Left forelimb (tissue), 1 donor: ENCODE results near the gene FNBP1.

Experiments used
- DNase-seq: peaks from one replicate; pipeline ENCODE4 v3.0.0-alpha.2; 2018; ENCODE audit warnings: low spot score

The FNBP1 gene

GRCh38 chr9:129854588-129855110 lies 188.3 kb downstream of the FNBP1 start:
- DNase-seq, result no peak

GRCh38 chr9:129853614-129854013 lies 189.4 kb downstream of the FNBP1 start:
- no peak for DNase-seq

- no peak for DNase-seq
These were observed 190.4 kb downstream of the FNBP1 start for GRCh38 chr9:129852579-129852978.

- no peak for DNase-seq
These were observed 191.2 kb downstream of the FNBP1 start for GRCh38 chr9:129851821-129852220.

- DNase-seq, result no peak
These were observed 192.0 kb downstream of the FNBP1 start for GRCh38 chr9:129850821-129851550.

- DNase-seq, result no peak
These were observed 193.1 kb downstream of the FNBP1 start for GRCh38 chr9:129849901-129850300.

GRCh38 chr9:129848712-129849441 lies 194.1 kb downstream of the FNBP1 start:
- DNase-seq, result no peak

GRCh38 chr9:129845373-129845772 lies 197.6 kb downstream of the FNBP1 start:
- DNase-seq, result no peak

GRCh38 chr9:129841071-129841470 lies 201.9 kb downstream of the FNBP1 start:
- no peak for DNase-seq

GRCh38 chr9:129840034-129840433 lies 203.0 kb downstream of the FNBP1 start:
- DNase-seq, result no peak

- no peak for DNase-seq
These were observed 203.5 kb downstream of the FNBP1 start for GRCh38 chr9:129839324-129840023.

- DNase-seq, result no peak
These were observed 204.2 kb downstream of the FNBP1 start for GRCh38 chr9:129838707-129839259.
